DND-41 (cell line): ENCODE results near the gene LCA5L.
"Not testable (repeated sequence)": the region's sequence is repeated elsewhere in the genome, so short reads cannot be mapped to it uniquely, and the experiment has no call there.

Experiments
- ATAC-seq: fragments of 200-7000 bp; cut with Tn5 transposase; 3 replicates; pipeline ENCODE4 v1.9.1; 2021; ENCODE audit warnings: low read depth; ENCODE audit not compliant: insufficient read depth
- DNase-seq: peaks from one replicate; pipeline ENCODE4 v3.0.0-alpha.2; 2020
- H2AFZ ChIP-seq: 2 replicates; pipeline ENCODE4 v1.6.0; 2012; ENCODE audit warnings: low read depth, low read length
- H3K27ac ChIP-seq: 2 replicates; pipeline ENCODE4 v1.5.1; 2012; ENCODE audit warnings: low read length, inconsistent platforms
- H3K27me3 ChIP-seq: fragments of 200-600 bp; sonication (generic); 2 replicates; pipeline ENCODE4 v1.6.0; 2012; ENCODE audit warnings: low read length, mild to moderate bottlenecking, inconsistent platforms; ENCODE audit not compliant: insufficient read depth, poor library complexity
- H3K36me3 ChIP-seq: 2 replicates; pipeline ENCODE4 v1.5.1; 2012; ENCODE audit warnings: low read length, inconsistent platforms; ENCODE audit not compliant: insufficient read depth
- H3K4me1 ChIP-seq: 2 replicates; pipeline ENCODE4 v1.5.1; 2012; ENCODE audit warnings: mild to moderate bottlenecking, low read length; ENCODE audit not compliant: insufficient read depth
- H3K4me2 ChIP-seq: 2 replicates; pipeline ENCODE4 v1.6.0; 2012; ENCODE audit warnings: mild to moderate bottlenecking, moderate library complexity, low read length, inconsistent platforms; ENCODE audit not compliant: insufficient read depth
- H3K4me3 ChIP-seq, 2 experiments: fragments of 200-600 bp in 1 of 2; shearing (Covaris generic) in 1 of 2; 2 replicates each; pipeline ENCODE4 v1.5.1; 2012 to 2016; ENCODE audit warnings: inconsistent platforms in 2 of 2, low read length in 2 of 2, mild to moderate bottlenecking in 2 of 2, low read depth in 1 of 2, moderate library complexity in 1 of 2
- H3K79me2 ChIP-seq: 2 replicates; pipeline ENCODE4 v1.6.0; 2012; ENCODE audit warnings: low read length, inconsistent platforms; ENCODE audit not compliant: insufficient read depth
- H3K9ac ChIP-seq: 2 replicates; pipeline ENCODE4 v1.6.0; 2012; ENCODE audit warnings: low read depth, mild to moderate bottlenecking, inconsistent platforms, low read length, moderate library complexity
- H3K9me3 ChIP-seq: 2 replicates; pipeline ENCODE4 v1.5.1; 2012; ENCODE audit warnings: low read length, moderate library complexity, mild to moderate bottlenecking, inconsistent platforms; ENCODE audit not compliant: insufficient read depth, severe bottlenecking
- H4K20me1 ChIP-seq: 2 replicates; pipeline ENCODE4 v1.6.0; 2012; ENCODE audit warnings: low read length; ENCODE audit not compliant: insufficient read depth
- CTCF ChIP-seq: IDR thresholded peaks from 2 replicates; pipeline ENCODE4 v1.5.1; 2012; ENCODE audit warnings: borderline replicate concordance, low read length, moderate library complexity, mild to moderate bottlenecking; ENCODE audit not compliant: poor library complexity, severe bottlenecking; ENCODE audit errors: extremely low read depth
- EZH2 ChIP-seq: IDR thresholded peaks from 3 replicates; pipeline ENCODE4 v1.6.1; 2012; ENCODE audit warnings: borderline replicate concordance, low read depth, mild to moderate bottlenecking, moderate library complexity, low read length, inconsistent platforms; ENCODE audit not compliant: severe bottlenecking

Gene LCA5L

DNA sequence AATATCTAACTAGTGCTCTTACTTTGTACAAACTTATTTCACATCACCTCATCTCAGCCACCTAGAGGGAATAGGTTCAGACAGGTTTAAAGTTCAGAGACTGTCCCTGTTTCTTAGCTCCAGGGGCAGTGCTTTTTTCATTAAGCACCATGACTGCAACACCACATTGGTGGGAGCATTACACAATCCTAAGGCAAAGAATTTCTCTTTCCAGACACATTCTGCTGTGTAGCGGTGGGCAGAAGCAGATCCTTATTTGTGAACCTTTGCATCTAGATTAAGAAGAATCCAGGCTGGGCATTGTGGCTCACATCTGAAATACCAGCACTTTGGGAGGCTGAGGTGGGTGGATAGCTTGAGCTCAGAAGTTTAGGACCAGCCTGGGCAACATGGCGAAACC is 16.1 kb downstream of the LCA5L start:
- Histone ChIP-seq H3K4me2 (no peak overlapping the region), H3K36me3 (no peaks in the 10 kb centered on the region), H3K4me3 (no peak overlapping the region), H3K27me3 (no peaks in the 10 kb centered on the region), H3K9ac (no peak overlapping the region), H3K4me1 (no peaks in the 10 kb centered on the region), H4K20me1 (no peaks in the 10 kb centered on the region), H3K9me3 (no peaks in the 10 kb centered on the region), H3K79me2 (no peaks in the 10 kb centered on the region), H2AFZ (no peak overlapping the region), H3K27ac (no peak overlapping the region)
- no peak for ATAC-seq
- TF ChIP-seq EZH2, result no peak
- TF ChIP-seq CTCF, result no peak
- no peak for DNase-seq

DNA sequence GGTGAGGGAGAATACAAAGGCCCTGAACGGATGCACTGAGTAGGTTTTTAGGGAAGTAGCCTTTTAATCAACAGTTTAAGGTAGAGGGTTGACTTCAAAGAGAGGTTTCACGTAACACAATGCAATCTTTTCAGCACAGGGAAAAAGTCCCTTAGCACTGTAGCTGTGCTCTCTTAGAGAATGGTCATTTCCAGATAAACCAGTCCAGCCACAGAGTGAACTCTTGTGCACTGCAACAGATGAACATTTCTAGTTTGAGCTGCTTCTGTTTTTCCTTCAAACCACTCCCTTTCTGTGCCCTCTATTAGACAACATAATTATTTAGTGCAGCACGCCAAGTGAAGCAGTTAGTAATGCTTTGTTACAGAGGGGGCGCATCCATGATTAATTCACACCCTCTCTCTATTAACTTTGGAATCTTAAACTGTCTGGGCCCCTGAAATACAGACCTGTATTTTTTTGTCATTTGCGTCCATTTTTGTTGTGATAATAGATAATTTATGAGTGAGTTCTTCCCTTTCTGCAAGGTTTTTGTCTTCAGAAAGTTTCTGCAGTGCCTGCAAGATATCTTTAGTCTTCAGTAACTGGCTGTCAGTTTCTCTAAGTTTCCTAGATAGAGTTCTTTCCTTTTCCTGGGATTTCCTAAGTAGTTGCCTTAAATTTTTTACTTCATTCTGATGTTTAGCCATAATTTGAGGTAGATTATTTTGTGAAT is 22.9 kb downstream of the LCA5L start:
- Histone ChIP-seq H3K27me3 (no peaks in the 10 kb centered on the region), H3K9me3 (no peaks in the 10 kb centered on the region), H3K36me3 (no peaks in the 10 kb centered on the region), H3K4me3 (no peak overlapping the region), H4K20me1 (no peaks in the 10 kb centered on the region), H3K9ac (no peak overlapping the region), H3K4me1 (no peaks in the 10 kb centered on the region), H3K4me2 (no peak overlapping the region), H3K79me2 (no peaks in the 10 kb centered on the region), H2AFZ (no peak overlapping the region), H3K27ac (no peak overlapping the region)
- DNase-seq (no peak), ATAC-seq (no peak)
- no peak for TF ChIP-seq CTCF
- no peak for TF ChIP-seq EZH2

DNA sequence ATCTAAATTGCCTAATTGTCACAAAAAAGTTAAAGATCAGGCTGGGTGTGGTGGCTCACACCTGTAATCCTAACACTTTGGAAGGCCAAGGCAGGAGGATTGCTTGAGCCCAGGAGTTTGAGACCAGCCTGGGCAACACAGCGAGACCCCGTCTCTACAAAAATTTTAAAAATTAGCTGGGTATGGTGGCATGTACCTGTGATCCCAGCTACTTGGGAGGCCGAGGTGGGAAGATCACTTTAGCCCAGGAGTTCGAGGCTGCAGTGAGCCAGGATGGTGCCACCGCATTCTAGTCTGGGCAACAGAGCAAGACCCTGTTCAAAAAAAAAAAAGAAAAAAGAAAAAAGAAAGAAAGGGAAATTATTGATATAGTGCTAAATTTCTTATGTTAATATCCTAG is 26.4 kb downstream of the LCA5L start:
- H2AFZ ChIP-seq, H3K79me2 ChIP-seq, ATAC-seq, DNase-seq, H3K4me3 ChIP-seq, H3K9me3 ChIP-seq, H3K9ac ChIP-seq, H3K4me1 ChIP-seq, H3K4me2 ChIP-seq, H3K36me3 ChIP-seq, H3K27ac ChIP-seq, H4K20me1 ChIP-seq, H3K27me3 ChIP-seq: not testable (repeated sequence)

DNA sequence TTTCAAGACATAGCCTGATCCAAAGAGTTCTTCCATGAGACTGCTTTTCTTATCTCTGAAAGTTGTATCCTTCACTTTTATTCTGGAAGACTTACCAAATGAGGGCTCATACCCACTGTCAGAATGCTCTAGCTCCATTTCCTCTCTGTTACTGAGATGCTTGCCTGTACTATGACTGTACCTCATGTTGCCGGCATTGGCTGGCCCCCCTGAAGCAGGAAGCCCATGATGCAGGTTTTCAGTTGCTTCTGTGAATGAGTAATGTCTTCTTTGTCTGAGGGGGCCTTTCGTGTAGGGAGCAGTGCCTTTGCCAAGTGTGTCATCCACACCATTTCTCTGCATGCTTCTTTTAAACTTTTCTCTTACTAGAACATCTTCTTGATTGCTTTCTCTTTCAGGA is 39.5 kb downstream of the LCA5L start:
- no peaks in the 10 kb centered on the region for H4K20me1 ChIP-seq
- H3K4me1 ChIP-seq, result no peaks in the 10 kb centered on the region
- H3K4me3 ChIP-seq, result no peak overlapping the region
- H3K9ac ChIP-seq, result no peak overlapping the region
- DNase-seq, result no peak
- no peak overlapping the region for H3K4me2 ChIP-seq
- H3K27me3 ChIP-seq, result no peaks in the 10 kb centered on the region
- H3K27ac ChIP-seq, result no peak overlapping the region
- peaks cover 27% of the 10 kb centered on the region for H3K36me3 ChIP-seq
- TF ChIP-seq CTCF (no peak), EZH2 (no peak)
- no peak for ATAC-seq
- no peaks in the 10 kb centered on the region for H3K9me3 ChIP-seq
- no peak overlapping the region for H2AFZ ChIP-seq
- no peaks in the 10 kb centered on the region for H3K79me2 ChIP-seq
